SU-DHL-6 (cell line): ENCODE results near the gene ARHGAP6.

ENCODE experiments used
- H2AFZ ChIP-seq: fragments of 200-600 bp; sonication (generic); 2 replicates; pipeline ENCODE4 v1.6.1; 2014; ENCODE audit warnings: low read depth, mild to moderate bottlenecking, moderate library complexity, mixed read lengths, antibody characterized with exemption, low read length; ENCODE audit not compliant: severe bottlenecking
- H3F3A ChIP-seq: fragments of 200-600 bp; shearing (Covaris generic); 2 replicates; pipeline ENCODE4 v1.6.0; 2016; ENCODE audit warnings: antibody characterized with exemption, mild to moderate bottlenecking; ENCODE audit not compliant: insufficient read depth
- H3K27ac ChIP-seq: fragments of 200-600 bp; sonication (generic); 2 replicates; pipeline ENCODE4 v1.5.1; 2016; ENCODE audit warnings: low read depth, mild to moderate bottlenecking, low read length, moderate library complexity, mixed read lengths
- H3K27me3 ChIP-seq: fragments of 200-600 bp; sonication (generic), shearing (Covaris generic); 2 replicates; pipeline ENCODE4 v1.6.0; 2014; ENCODE audit warnings: mild to moderate bottlenecking, low read length
- H3K36me3 ChIP-seq: fragments of 200-600 bp; sonication (generic); 2 replicates; pipeline ENCODE4 v1.6.1; 2014; ENCODE audit warnings: mild to moderate bottlenecking, low read length, mixed read lengths
- H3K4me2 ChIP-seq: fragments of 300-600, 200-600 bp; shearing (Covaris generic), sonication (generic); 2 replicates; pipeline ENCODE4 v1.6.0; 2014; ENCODE audit warnings: low read length, low read depth, mild to moderate bottlenecking; ENCODE audit not compliant: poor library complexity, severe bottlenecking
- H3K4me3 ChIP-seq: fragments of 200-600 bp; sonication (generic); 2 replicates; pipeline ENCODE4 v1.5.1; 2014; ENCODE audit warnings: antibody characterized with exemption, low read length, mild to moderate bottlenecking, mixed read lengths; ENCODE audit not compliant: insufficient read depth, poor library complexity, severe bottlenecking
- H3K79me2 ChIP-seq: fragments of 200-600 bp; sonication (generic); 2 replicates; pipeline ENCODE4 v1.6.1; 2014; ENCODE audit warnings: mild to moderate bottlenecking, low read length, moderate library complexity; ENCODE audit not compliant: insufficient read depth
- H3K9ac ChIP-seq: fragments of 200-600 bp; sonication (generic); 2 replicates; pipeline ENCODE4 v1.7.0; 2014; ENCODE audit warnings: mild to moderate bottlenecking, low read length
- H3K9me2 ChIP-seq: fragments of 200-600 bp; sonication (generic); replicated peaks from 2 replicates; pipeline ENCODE4 v1.6.1; 2014; ENCODE audit warnings: low read length; ENCODE audit not compliant: insufficient read depth
- H3K9me3 ChIP-seq: fragments of 200-600 bp; sonication (generic); 2 replicates; pipeline ENCODE4 v1.6.1; 2014; ENCODE audit warnings: low read length, mixed read lengths; ENCODE audit not compliant: insufficient read depth
- H4K20me1 ChIP-seq: fragments of 200-600 bp; sonication (generic); 2 replicates; pipeline ENCODE4 v1.6.1; 2014; ENCODE audit warnings: low read depth, mild to moderate bottlenecking, antibody characterized with exemption, low read length, moderate library complexity, mixed read lengths
- EZH2phosphoT487 ChIP-seq: fragments of 200-600 bp; sonication (generic), shearing (Covaris generic); conservative IDR thresholded peaks from 2 replicates; pipeline ENCODE4 v1.6.1; 2018; ENCODE audit warnings: mild to moderate bottlenecking, antibody characterized with exemption, low read length, moderate library complexity, mixed read lengths
- TF ChIP-seq, protein P1 (sequence below): fragments of 200-600 bp; sonication (generic); IDR thresholded peaks from one replicate; pipeline ENCODE4 v1.5.1; 2017; ENCODE audit warnings: antibody characterized with exemption, mild to moderate bottlenecking, low read length, moderate library complexity; ENCODE audit not compliant: insufficient read depth, poor library complexity, severe bottlenecking

The ARHGAP6 gene

DNA sequence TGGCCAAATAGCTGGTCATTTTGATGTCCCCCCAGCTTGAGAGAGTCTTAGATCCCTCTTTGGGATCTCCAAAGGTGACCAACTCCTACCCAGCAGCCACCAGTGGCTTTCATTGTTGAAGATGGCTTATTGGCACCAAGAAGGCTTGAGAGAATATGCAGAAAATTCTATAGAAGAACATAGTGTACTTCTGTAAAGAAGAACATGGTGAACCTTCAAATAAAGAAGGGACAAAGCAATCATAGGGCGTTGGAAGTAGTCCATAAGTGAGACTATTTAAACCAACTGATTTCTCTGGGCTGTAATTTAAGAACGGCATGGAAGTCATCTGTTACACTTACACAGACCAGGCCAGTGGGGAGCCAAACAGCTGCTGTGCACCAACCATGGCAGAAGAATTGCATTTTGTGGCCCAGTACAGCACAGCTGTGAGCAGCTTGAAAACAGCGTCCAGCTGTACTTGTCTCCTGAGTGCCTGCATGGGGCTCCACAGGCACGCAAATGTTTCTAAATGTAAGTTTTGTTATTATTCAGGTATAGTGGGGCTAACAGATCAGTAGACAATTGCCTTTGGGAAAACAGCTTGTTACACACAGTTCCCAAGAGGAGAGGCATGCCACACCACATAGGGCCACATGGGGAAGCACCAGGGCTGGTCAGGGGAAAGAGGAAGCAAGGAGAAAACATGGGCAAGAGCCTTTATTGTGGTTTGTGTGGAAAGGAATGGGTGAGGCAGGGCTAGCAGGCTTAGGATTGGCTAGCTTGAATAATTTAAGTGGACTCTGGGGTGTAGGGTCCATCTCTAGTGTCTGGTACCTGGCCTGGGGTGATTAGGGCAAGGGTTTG, 125.0 kb downstream of the ARHGAP6 start:
- Histone ChIP-seq H3K9me2 (no peaks in the 10 kb centered on the region), H4K20me1 (no peaks in the 10 kb centered on the region), H3K9ac (no peak overlapping the region), H3F3A (no peaks in the 10 kb centered on the region), H3K36me3 (no peaks in the 10 kb centered on the region), H3K4me2 (no peak overlapping the region), H3K9me3 (no peaks in the 10 kb centered on the region), H3K79me2 (no peaks in the 10 kb centered on the region), H3K27ac (no peak overlapping the region), H2AFZ (no peak overlapping the region), H3K4me3 (no peak overlapping the region), H3K27me3 (no peaks in the 10 kb centered on the region)
- TF ChIP-seq EZH2phosphoT487 = no peak
- TF ChIP-seq, protein P1, sequence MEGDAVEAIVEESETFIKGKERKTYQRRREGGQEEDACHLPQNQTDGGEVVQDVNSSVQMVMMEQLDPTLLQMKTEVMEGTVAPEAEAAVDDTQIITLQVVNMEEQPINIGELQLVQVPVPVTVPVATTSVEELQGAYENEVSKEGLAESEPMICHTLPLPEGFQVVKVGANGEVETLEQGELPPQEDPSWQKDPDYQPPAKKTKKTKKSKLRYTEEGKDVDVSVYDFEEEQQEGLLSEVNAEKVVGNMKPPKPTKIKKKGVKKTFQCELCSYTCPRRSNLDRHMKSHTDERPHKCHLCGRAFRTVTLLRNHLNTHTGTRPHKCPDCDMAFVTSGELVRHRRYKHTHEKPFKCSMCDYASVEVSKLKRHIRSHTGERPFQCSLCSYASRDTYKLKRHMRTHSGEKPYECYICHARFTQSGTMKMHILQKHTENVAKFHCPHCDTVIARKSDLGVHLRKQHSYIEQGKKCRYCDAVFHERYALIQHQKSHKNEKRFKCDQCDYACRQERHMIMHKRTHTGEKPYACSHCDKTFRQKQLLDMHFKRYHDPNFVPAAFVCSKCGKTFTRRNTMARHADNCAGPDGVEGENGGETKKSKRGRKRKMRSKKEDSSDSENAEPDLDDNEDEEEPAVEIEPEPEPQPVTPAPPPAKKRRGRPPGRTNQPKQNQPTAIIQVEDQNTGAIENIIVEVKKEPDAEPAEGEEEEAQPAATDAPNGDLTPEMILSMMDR = no peak

DNA sequence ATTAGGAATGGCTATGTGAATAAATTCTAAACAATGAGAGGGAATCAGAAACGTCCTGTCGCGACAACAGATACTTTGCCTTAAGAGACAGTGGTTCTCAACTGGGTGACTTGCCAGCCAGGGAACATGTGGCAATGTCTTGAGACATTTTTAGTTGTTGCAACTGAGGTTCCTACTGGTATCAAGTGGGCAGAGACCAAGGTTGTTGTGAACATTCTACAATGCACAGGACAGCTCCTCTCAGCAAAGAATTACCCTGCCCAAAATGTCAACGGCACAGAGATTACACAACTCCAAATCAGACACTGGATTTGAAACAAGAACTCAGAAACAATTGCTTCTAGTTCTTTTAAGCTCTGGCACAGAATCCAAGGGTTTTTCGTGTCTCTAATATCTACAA, 128.6 kb downstream of the ARHGAP6 start:
- Histone ChIP-seq H3K9ac (no peak overlapping the region), H3K4me2 (no peak overlapping the region), H3K27ac (no peak overlapping the region), H3K9me3 (no peaks in the 10 kb centered on the region), H3F3A (no peaks in the 10 kb centered on the region), H3K79me2 (no peaks in the 10 kb centered on the region), H4K20me1 (no peaks in the 10 kb centered on the region), H3K4me3 (no peak overlapping the region), H3K36me3 (no peaks in the 10 kb centered on the region), H3K27me3 (no peaks in the 10 kb centered on the region), H3K9me2 (no peaks in the 10 kb centered on the region), H2AFZ (no peak overlapping the region)
- TF ChIP-seq, protein P1 = no peak
- no peak for TF ChIP-seq EZH2phosphoT487

DNA sequence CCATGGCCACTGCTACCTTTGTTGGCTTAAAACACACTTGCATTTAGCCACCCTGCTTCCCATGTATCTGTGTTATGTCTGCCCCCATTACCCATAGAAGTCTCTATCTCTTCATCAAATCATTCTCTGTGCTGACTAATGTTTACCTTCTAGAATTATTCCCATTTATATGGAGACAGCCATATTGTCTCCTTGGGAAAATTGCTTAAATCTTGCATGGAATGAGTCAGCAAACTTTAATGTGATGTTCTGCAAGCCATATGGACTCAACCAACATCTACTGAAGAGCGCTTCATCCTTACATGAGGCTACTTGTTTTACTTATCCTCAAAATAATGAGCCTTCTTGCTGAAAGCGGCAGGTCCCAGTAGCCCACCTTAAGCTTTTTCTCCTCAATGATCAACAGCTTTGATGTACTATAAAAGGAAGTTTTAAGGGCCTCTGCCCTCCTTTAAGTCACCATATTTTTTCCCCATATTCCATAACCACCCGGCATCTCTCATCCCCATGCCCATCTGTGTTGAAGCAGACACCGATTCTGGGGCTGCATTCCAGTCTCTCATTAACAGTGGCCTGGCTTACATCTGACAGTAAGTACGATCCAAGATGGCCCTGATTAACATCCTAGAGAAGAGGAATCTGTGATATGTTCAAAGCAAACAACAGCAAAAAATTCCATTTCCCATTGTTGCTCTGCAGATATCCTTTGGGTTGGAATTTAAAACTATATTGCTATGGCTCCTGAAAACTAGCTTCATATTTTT, 130.4 kb downstream of the ARHGAP6 start:
- no peak for TF ChIP-seq EZH2phosphoT487
- TF ChIP-seq, protein P1 = no peak

More for the DNA sequence above, 130.4 kb downstream of the ARHGAP6 start:
- Histone ChIP-seq H3K27ac (no peak overlapping the region), H3F3A (no peaks in the 10 kb centered on the region), H3K36me3 (no peaks in the 10 kb centered on the region), H3K9me3 (no peaks in the 10 kb centered on the region), H3K79me2 (no peaks in the 10 kb centered on the region), H3K4me3 (no peak overlapping the region), H3K27me3 (no peaks in the 10 kb centered on the region), H2AFZ (no peak overlapping the region), H3K9me2 (no peaks in the 10 kb centered on the region), H4K20me1 (no peaks in the 10 kb centered on the region), H3K9ac (no peak overlapping the region), H3K4me2 (no peak overlapping the region)
